DND-41 (cell line): ENCODE measurements around the gene SERBP1.

ENCODE experiments used
- ATAC-seq: fragments of 200-7000 bp; cut with Tn5 transposase; 3 replicates; pipeline ENCODE4 v1.9.1; 2021; ENCODE audit warnings: low read depth; ENCODE audit not compliant: insufficient read depth
- DNase-seq: peaks from one replicate; pipeline ENCODE4 v3.0.0-alpha.2; 2020
- H2AFZ ChIP-seq: 2 replicates; pipeline ENCODE4 v1.6.0; 2012; ENCODE audit warnings: low read depth, low read length
- H3K27ac ChIP-seq: 2 replicates; pipeline ENCODE4 v1.5.1; 2012; ENCODE audit warnings: low read length, inconsistent platforms
- H3K27me3 ChIP-seq: fragments of 200-600 bp; sonication (generic); 2 replicates; pipeline ENCODE4 v1.6.0; 2012; ENCODE audit warnings: low read length, mild to moderate bottlenecking, inconsistent platforms; ENCODE audit not compliant: insufficient read depth, poor library complexity
- H3K36me3 ChIP-seq: 2 replicates; pipeline ENCODE4 v1.5.1; 2012; ENCODE audit warnings: low read length, inconsistent platforms; ENCODE audit not compliant: insufficient read depth
- H3K4me1 ChIP-seq: 2 replicates; pipeline ENCODE4 v1.5.1; 2012; ENCODE audit warnings: mild to moderate bottlenecking, low read length; ENCODE audit not compliant: insufficient read depth
- H3K4me2 ChIP-seq: 2 replicates; pipeline ENCODE4 v1.6.0; 2012; ENCODE audit warnings: mild to moderate bottlenecking, moderate library complexity, low read length, inconsistent platforms; ENCODE audit not compliant: insufficient read depth
- H3K4me3 ChIP-seq, 2 experiments: fragments of 200-600 bp in 1 of 2; shearing (Covaris generic) in 1 of 2; 2 replicates each; pipeline ENCODE4 v1.5.1; 2012 to 2016; ENCODE audit warnings: inconsistent platforms in 2 of 2, low read length in 2 of 2, mild to moderate bottlenecking in 2 of 2, low read depth in 1 of 2, moderate library complexity in 1 of 2
- H3K79me2 ChIP-seq: 2 replicates; pipeline ENCODE4 v1.6.0; 2012; ENCODE audit warnings: low read length, inconsistent platforms; ENCODE audit not compliant: insufficient read depth
- H3K9ac ChIP-seq: 2 replicates; pipeline ENCODE4 v1.6.0; 2012; ENCODE audit warnings: low read depth, mild to moderate bottlenecking, inconsistent platforms, low read length, moderate library complexity
- H3K9me3 ChIP-seq: 2 replicates; pipeline ENCODE4 v1.5.1; 2012; ENCODE audit warnings: low read length, moderate library complexity, mild to moderate bottlenecking, inconsistent platforms; ENCODE audit not compliant: insufficient read depth, severe bottlenecking
- H4K20me1 ChIP-seq: 2 replicates; pipeline ENCODE4 v1.6.0; 2012; ENCODE audit warnings: low read length; ENCODE audit not compliant: insufficient read depth
- CTCF ChIP-seq: IDR thresholded peaks from 2 replicates; pipeline ENCODE4 v1.5.1; 2012; ENCODE audit warnings: borderline replicate concordance, low read length, moderate library complexity, mild to moderate bottlenecking; ENCODE audit not compliant: poor library complexity, severe bottlenecking; ENCODE audit errors: extremely low read depth
- EZH2 ChIP-seq: IDR thresholded peaks from 3 replicates; pipeline ENCODE4 v1.6.1; 2012; ENCODE audit warnings: borderline replicate concordance, low read depth, mild to moderate bottlenecking, moderate library complexity, low read length, inconsistent platforms; ENCODE audit not compliant: severe bottlenecking

Gene SERBP1

DNA sequence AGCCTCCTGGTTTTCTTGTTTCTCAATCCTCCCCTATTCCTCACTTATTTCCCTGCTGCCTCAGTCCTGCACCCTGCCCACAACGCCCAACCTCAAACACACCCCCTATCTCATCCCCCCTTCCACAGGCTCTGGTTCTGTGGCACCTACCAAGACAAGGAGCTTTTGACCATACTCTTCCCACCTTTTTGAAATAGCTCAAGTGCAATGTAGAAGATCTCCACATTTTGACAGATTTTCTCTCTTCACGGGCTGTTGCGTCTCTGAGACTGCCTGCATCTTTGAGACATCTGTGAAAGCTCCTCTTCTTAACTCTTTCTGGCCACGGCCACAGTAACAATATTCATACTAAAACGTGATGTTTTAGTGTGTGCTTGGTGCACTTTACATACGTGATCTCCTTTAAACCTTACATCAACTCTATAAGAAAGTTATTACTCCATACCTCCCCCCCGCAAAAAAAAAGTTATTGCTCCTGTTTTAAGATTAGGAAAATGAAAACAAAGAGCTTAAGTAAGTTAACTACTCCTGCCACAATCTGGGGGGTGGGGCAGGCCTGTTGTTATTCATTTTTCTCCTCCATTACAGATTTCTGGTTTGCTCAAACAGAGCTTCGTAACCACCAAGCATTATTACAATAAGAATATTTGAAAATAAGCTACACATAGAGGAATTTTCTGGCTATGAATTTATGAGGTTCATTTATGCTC, 1.8 kb upstream of the SERBP1 start:
- TF ChIP-seq CTCF (no peak), EZH2 (no peak)
- H2AFZ ChIP-seq = peak overlapping the region; percentile 92
- DNase-seq = no peak
- ATAC-seq = no peak
- H3K9ac ChIP-seq = peak overlapping the region; percentile 93; the same call in 1 of the 2 replicates
- peaks cover 27% of the 10 kb centered on the region for H3K36me3 ChIP-seq
- peak overlapping the region; percentile 98; the same call in 1 of the 2 replicates for H3K27ac ChIP-seq
- H3K9me3 ChIP-seq = no peaks in the 10 kb centered on the region
- peaks cover 42% of the 10 kb centered on the region for H3K79me2 ChIP-seq
- H4K20me1 ChIP-seq = peaks cover 27% of the 10 kb centered on the region
- peak overlapping the region in 1 of 2 experiments; percentile 97; a peak in 1 of 4 replicates for H3K4me3 ChIP-seq
- H3K4me2 ChIP-seq = peak overlapping the region; percentile 77; the same call in 1 of the 2 replicates
- H3K4me1 ChIP-seq = peaks cover 25% of the 10 kb centered on the region
- no peaks in the 10 kb centered on the region for H3K27me3 ChIP-seq

DNA sequence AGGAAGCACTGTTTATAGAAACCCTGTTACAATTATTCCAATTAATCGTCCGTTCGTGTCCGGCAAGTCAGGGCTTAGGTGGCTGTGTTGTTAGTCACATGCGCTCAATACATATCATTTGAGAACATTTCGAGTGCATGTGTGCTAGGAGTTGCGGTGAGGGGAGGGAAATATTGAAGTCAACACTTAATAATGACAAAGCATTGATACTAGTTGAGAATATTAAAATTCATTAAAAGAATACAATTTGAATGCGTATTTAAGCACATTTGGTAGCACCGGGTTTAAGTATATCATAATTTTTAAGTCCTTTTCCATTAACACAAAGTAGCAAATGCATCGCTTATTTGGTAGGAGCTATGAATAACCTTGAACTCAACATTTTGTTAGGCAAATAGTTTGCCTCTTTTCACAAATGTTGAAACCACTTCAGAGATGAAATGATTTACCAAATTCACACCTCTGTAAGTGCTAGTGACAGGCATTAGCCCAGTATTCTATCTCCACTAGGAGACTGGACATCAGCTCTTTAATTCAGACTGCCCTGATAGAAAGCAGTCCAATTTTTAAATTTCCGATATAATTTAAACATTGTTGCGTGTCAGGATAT, 1.1 kb upstream of the SERBP1 start:
- H3K27me3 ChIP-seq = no peaks in the 10 kb centered on the region
- H3K4me2 ChIP-seq = peak overlapping the region; percentile 77
- H3K36me3 ChIP-seq = peaks cover 34% of the 10 kb centered on the region
- no peaks in the 10 kb centered on the region for H3K9me3 ChIP-seq
- no peak for TF ChIP-seq EZH2
- TF ChIP-seq CTCF = no peak
- ATAC-seq = no peak
- H3K4me3 ChIP-seq = peak overlapping the region; percentile 55 to 97
- no peak for DNase-seq
- H3K27ac ChIP-seq = peak overlapping the region; percentile 98
- H3K4me1 ChIP-seq = peaks cover 31% of the 10 kb centered on the region
- H2AFZ ChIP-seq = peak overlapping the region; percentile 92
- peaks cover 34% of the 10 kb centered on the region for H4K20me1 ChIP-seq
- peaks cover 50% of the 10 kb centered on the region for H3K79me2 ChIP-seq
- H3K9ac ChIP-seq = peak overlapping the region; percentile 93

DNA sequence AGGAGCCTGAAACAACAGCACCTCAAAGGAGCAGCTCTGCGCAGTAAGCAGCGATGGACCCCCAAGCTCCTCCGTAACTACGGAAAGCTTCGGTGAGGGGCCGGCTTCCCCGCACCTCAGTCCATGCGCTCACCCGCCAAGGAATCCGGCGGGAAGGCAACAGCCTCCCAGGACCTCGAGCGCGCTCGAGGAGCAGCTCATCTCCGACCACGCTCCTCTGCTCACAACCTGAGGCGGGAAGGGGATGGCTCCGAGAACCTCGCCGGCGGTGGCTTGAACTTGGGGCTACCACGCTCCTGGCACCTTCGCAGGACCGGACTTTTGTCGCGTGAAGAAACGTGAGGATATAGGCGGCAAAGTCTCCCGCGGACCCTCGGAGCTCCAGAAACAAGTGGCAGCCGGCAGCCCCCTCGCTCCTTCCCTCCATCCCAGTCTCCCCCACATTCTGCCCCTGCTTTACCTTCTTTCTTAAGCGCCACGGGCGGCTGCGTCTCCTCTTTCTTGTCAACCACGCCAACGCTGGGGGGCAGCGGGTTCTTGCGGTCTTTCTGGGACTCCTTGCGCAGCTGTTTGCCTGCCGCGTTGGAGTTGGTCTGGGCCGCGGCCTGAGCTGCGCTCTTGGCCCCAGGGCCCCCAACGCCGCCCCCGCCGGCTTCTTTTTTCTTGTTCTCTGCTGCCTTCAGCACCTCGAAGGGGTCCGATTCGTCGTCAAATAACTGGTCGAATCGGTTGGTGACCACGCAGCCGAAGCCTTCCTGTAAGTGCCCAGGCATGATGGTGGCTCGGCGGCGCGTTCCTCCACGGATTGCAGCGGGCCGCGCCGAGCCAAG, 459 bp downstream of the SERBP1 start:
- peak overlapping the region; percentile 93 for H3K27ac ChIP-seq

More for the DNA sequence above, 459 bp downstream of the SERBP1 start:
- Histone ChIP-seq H3K4me3 (peak overlapping the region; percentile 54 to 97), H3K27me3 (no peaks in the 10 kb centered on the region), H3K36me3 (peaks cover 49% of the 10 kb centered on the region), H3K9me3 (no peaks in the 10 kb centered on the region), H3K79me2 (peaks cover 65% of the 10 kb centered on the region), H3K4me1 (peaks cover 42% of the 10 kb centered on the region), H4K20me1 (peaks cover 50% of the 10 kb centered on the region), H2AFZ (peak overlapping the region; percentile 51), H3K4me2 (peak overlapping the region; percentile 70), H3K9ac (peak overlapping the region; percentile 93)
- peak; percentile 43 for DNase-seq
- TF ChIP-seq CTCF = no peak
- no peak for TF ChIP-seq EZH2
- peak; percentile 4 for ATAC-seq
